VCaP (cell line): ENCODE data around the gene RND1.

Experiments used
- H3K27ac ChIP-seq: fragments of 450-650 bp; 2 replicates; pipeline ENCODE4 v1.5.1; 2017
- TF ChIP-seq, protein P1 (sequence below): fragments of 450-650 bp; conservative IDR thresholded peaks from 2 replicates; pipeline ENCODE4 v1.5.1; 2017; ENCODE audit warnings: mild to moderate bottlenecking, moderate library complexity

The RND1 gene

GRCh38 chr12:48810903-48811431, 54.7 kb downstream of the RND1 start:
- TF ChIP-seq, protein P1, sequence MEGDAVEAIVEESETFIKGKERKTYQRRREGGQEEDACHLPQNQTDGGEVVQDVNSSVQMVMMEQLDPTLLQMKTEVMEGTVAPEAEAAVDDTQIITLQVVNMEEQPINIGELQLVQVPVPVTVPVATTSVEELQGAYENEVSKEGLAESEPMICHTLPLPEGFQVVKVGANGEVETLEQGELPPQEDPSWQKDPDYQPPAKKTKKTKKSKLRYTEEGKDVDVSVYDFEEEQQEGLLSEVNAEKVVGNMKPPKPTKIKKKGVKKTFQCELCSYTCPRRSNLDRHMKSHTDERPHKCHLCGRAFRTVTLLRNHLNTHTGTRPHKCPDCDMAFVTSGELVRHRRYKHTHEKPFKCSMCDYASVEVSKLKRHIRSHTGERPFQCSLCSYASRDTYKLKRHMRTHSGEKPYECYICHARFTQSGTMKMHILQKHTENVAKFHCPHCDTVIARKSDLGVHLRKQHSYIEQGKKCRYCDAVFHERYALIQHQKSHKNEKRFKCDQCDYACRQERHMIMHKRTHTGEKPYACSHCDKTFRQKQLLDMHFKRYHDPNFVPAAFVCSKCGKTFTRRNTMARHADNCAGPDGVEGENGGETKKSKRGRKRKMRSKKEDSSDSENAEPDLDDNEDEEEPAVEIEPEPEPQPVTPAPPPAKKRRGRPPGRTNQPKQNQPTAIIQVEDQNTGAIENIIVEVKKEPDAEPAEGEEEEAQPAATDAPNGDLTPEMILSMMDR = no peak
- no peak overlapping the region for H3K27ac ChIP-seq

DNA sequence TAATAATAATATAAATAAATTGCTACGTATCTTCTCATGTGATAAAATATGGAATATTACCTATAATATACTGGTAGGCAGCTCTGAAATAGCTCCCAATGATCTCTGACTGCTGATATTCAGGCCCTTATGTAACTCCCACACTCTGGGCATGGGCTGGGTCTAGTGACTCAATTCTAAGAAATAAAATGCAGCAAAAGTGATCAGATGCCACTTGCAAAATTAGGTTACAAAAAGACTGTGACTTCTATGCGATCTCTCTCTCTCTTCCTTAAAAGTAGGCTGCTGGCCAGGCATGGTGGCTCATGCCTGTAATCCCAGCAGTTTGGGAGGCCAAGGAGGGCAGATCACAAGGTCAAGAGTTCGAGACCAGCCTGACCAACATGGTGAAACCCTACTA, 57.7 kb downstream of the RND1 start:
- TF ChIP-seq, protein P1 = no peak
- no peak overlapping the region for H3K27ac ChIP-seq
